DMS114 treated with DMSO at 0.1 percent for 48 hours (cell line): ENCODE results near the gene AKR1C8.
"Not testable (repeated sequence)": the region's sequence is repeated elsewhere in the genome, so short reads cannot be mapped to it uniquely, and the experiment has no call there.

ENCODE experiments used
- DNase-seq: peaks from one replicate; lab custom pipeline; 2025; ENCODE audit not compliant: unreplicated experiment; lab: John Stamatoyannopoulos, UW

AKR1C8 gene

DNA sequence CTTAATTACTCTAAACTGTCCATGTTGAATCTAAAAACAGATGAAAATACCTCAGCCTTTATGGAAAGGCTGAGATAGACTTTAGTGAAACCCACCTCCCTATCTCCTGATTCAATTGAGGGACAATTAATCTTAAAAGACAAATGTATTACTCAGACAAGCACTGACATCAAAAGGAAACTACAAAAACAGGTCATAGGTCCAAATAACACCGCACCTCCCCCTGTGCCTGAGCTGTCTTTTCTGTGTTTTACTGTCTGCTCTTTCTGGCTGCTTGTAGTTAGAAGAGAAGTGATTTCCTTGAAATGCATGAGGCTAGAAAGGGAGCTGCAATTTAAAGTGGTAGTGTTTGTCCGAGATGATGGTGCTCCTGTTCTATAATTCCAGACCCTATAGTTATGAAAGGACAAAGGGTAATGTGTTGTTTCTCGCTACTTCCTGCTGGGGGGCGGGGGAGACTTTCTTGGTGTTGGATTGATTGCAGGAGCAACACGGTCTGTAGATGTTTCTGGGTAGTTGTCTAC, 16.0 kb downstream of the AKR1C8 start:
- DNase-seq = no peak

GRCh38 chr10:5165738-5166137, 19.2 kb downstream of the AKR1C8 start:
- no peak for DNase-seq

- no peak for DNase-seq
These were observed 21.5 kb downstream of the AKR1C8 start for GRCh38 chr10:5163487-5163886.

- DNase-seq = no peak
These were observed 25.8 kb downstream of the AKR1C8 start for GRCh38 chr10:5159126-5159525.

GRCh38 chr10:5157501-5157900, 27.4 kb downstream of the AKR1C8 start:
- no peak for DNase-seq

DNA sequence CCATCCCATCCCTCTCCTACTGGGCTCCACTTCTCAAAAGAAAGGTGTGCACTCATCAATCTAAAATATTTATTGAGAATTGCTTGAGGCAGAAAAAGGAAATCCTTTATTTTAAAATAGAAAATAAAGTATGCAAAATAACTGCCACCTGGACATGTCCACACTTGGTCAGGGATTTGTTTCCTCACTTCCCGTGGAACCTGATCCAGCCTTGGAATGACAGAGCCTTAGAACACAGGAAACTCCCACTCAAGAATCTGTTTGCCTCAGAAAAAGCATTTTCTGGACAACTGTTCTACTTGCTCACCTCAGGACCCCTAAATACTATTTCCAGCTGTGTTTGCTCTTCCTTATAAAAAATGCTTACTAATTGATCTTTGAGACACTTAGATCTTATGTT, 29.0 kb downstream of the AKR1C8 start:
- DNase-seq = no peak

GRCh38 chr10:5151076-5151475, 33.9 kb downstream of the AKR1C8 start:
- DNase-seq = no peak

- no peak for DNase-seq
These were observed 36.3 kb downstream of the AKR1C8 start for GRCh38 chr10:5148678-5149032.

DNA sequence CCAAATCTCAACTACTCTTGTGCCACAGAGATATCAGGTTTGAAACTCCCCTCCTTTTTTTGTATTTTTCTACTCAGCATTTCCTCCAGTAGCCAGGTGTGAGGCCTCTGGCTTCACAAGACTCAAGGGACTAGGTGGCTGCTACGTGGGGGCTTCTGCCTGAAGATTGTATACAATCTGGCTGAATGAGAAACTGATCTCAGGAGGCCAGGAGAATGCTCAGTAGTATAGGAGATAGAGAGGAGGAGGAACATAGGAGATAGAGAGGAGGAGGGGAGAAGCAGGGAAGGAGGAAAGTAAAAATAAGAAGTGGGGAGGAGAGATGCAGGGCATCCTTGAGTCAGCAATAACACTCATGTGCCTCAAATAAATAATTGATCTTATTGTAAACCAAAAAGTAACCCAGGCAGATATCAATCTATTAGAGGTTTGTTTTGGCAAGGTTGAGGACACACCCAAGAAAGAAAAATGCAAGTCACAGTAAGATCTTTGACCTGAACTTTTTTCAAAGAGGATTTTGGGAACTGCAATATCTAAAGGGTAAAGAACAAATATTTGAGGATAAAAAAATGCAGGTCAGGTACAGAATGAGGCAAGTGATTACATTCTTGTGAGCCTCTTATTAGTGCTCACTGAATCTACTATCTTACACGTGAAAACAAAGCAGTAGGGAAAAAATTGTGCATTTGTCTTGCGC, 36.8 kb downstream of the AKR1C8 start:
- DNase-seq = no peak

DNA sequence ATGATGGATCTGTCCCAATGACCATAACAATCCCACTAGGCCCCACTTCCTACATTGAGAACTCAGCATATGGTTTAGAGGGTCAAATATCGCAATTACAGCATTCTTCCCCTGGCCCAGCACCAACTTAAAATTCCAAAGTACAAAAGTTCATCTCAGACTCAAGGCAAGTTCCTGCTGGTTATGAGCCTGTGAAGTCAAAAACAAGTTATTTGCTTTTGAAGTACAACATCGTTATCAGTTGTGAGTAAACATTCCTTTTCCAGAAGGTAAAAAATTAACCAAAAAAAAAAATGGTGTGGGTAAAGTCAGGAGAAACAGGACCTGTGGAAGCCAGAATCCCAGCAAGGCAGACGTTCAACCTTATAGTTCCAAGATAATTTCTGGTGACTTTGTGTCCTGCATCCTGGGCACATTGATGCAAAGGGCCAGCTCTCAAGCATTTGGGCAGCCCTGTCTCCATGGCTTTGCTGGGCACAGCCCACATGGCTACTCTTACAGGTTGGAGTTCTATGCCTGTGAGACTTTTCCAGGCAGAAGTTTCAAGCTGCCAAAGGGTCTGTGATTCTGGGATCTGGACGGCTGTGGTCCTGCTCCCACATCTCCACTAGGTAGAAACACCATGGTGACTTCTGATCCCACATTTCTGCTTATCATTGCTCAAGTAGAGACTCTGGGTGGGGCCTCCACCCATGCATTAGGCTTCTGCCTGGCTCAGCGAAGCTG, 37.5 kb downstream of the AKR1C8 start:
- DNase-seq = no peak

GRCh38 chr10:5146920-5147254, 38.1 kb downstream of the AKR1C8 start:
- DNase-seq = no peak

DNA sequence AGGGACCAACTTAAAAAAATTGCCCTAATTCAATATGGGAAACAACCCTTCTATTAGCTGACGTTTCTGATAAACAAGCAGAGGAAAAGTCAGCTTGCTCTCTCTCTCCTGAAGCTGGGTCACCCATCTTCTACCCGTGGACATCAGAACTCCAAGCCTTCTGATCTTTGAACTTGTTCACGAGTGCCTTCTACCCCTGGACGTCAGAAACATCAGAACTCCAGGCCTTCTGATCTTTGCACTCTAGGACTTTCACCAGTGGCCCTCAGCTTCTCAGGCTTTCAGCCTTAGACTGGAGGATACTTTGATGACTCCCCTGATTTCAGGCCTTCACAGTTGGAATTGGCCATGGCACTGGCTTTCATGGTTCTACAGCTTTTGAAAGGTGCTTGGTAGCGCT, 41.8 kb downstream of the AKR1C8 start:
- DNase-seq = no peak

- DNase-seq = no peak
These were observed 42.8 kb downstream of the AKR1C8 start for GRCh38 chr10:5142199-5142598.

DNA sequence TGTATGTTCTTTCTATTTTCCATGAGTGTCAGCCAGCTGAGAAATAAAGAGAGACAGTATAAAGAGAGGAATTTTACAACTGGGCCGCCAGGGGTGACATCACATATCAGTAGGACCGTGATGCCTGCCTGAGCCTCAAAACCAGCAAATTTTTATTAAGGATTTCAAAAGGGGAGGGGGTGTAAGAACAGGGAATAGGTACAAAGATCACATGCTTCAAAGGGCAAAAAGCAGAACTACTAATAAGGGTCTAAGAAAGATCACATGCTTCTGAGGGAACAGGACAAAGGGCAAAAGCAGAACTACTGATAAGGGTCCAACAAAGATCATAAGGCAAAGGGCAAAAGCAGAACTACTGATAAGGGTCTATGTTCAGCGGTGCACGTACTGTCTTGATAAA, 47.3 kb downstream of the AKR1C8 start:
- DNase-seq = not testable (repeated sequence)

- no peak for DNase-seq
These were observed 48.4 kb downstream of the AKR1C8 start for GRCh38 chr10:5136468-5137087.

- no peak for DNase-seq
These were observed 49.4 kb downstream of the AKR1C8 start for GRCh38 chr10:5135581-5135980.

- DNase-seq = no peak
These were observed 59.5 kb downstream of the AKR1C8 start for GRCh38 chr10:5125315-5126044.

GRCh38 chr10:5123886-5124285, 61.1 kb downstream of the AKR1C8 start:
- no peak for DNase-seq

DNA sequence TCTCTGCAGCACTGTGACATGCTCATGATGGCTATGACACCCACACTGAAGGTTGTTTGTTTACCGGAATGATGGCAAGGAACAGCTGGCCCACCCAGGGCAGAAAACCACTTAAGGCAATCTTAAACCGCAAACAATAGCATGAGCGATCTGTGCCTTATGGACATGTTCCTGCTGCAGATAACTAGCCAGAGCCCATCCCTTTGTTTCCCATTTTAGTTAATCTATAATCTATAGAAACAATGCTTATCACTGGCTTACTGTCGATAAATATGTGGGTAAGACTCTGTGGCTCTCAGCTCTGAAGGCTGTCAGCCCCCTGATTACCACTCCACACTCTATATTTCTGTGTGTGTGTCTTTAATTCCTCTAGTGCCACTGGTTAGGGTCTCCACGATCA, 65.0 kb downstream of the AKR1C8 start:
- not testable (repeated sequence) for DNase-seq

DNA sequence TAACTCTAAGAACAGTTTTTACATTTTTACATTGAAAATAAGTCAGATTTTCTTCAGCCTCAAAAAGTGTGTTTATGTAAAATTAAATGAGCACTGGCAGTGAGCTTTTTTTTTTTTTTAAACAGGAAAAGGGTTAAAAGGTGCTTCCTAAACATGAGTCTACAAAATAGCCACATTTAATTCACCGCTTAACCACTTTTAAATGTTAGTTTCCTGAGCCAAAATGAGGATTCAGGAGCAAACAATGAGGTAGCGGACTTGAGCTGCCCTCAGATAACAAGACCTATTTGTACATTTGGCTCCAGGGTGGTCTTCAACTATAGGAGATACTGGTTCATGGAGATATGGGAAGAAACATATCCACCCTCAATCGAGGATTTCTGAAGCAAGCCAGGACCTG, 67.9 kb downstream of the AKR1C8 start:
- no peak for DNase-seq

DNA sequence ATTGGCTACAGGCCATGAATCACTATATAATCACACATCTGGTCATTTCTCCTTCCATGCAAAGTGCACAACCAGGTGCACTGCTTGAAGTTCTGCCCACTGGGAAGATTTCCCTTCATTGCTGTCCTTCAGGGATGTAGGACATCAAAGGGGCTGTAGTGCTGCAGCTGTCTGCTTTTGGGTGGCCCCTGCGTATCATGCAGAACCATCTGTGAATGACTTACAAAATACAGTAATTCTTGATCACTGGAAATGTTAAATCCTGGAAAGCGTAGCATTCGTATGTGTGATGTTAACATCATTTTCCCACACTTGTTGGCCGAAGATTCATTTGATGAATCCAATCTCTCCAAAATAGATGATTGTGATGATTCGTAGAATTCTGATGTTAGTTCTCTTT, 68.3 kb downstream of the AKR1C8 start:
- no peak for DNase-seq

GRCh38 chr10:5109861-5110260, 75.1 kb downstream of the AKR1C8 start:
- not testable (repeated sequence) for DNase-seq
